Suprapubic skin (tissue), 3 donors: ENCODE data around the gene CMC1.

Experiments
- EP300 ChIP-seq: sonication (generic); formaldehyde crosslinking; IDR thresholded peaks from one replicate; pipeline ENCODE4 v1.6.1; 2017; ENCODE audit warnings: antibody characterized with exemption
- POLR2A ChIP-seq, 2 donors: fragments of 450-650 bp; IDR thresholded peaks; one replicate each; pipeline ENCODE4 v1.6.1; 2017; ENCODE audit warnings: antibody characterized with exemption in 2 of 2, mild to moderate bottlenecking in 2 of 2, moderate library complexity in 2 of 2
- TF ChIP-seq, protein P1 (sequence below), 2 donors: fragments of 200-600 bp in 1 of 2; fragments of 450-650 bp in 1 of 2; sonication (generic) in 1 of 2; IDR thresholded peaks; one replicate each; pipeline ENCODE4 v1.5.1; 2016 to 2019; ENCODE audit warnings: antibody characterized with exemption in 2 of 2, mild to moderate bottlenecking in 1 of 2, moderate library complexity in 1 of 2

DNA sequence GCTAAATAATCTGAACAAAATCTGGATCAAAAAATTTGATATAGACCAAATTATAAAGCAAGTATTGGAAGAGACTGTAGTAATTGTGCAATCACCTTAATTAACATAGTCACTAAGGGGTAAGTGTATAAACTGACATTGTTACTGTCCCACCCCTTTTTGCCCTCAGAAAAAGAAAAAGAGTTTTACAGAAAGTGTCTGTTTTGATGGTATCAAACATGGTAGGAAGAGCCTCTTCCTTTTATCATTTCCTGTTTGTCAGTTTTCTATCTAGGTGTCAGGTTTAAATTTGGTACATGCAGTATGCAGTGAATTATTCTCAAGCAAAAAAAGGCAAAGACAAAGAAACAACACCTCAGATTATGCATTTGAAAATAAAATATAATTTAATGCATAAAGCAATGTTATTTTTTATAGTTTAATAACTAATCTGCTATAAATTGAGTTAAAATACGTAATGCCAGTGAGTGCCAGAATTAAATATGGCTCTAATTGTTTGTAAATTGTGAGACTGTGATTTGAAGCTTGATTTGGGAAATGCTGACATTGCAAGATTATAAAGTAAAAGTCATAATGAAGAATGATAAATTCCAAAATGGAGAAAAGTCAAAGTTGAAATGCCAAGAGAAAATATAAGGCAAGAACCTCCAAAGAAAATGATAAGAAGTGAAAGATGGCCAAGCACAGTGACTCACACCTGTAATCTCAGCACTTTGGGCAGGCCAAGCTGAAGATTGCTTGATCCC lies 30.3 kb upstream of the CMC1 start:
- TF ChIP-seq, protein P1, sequence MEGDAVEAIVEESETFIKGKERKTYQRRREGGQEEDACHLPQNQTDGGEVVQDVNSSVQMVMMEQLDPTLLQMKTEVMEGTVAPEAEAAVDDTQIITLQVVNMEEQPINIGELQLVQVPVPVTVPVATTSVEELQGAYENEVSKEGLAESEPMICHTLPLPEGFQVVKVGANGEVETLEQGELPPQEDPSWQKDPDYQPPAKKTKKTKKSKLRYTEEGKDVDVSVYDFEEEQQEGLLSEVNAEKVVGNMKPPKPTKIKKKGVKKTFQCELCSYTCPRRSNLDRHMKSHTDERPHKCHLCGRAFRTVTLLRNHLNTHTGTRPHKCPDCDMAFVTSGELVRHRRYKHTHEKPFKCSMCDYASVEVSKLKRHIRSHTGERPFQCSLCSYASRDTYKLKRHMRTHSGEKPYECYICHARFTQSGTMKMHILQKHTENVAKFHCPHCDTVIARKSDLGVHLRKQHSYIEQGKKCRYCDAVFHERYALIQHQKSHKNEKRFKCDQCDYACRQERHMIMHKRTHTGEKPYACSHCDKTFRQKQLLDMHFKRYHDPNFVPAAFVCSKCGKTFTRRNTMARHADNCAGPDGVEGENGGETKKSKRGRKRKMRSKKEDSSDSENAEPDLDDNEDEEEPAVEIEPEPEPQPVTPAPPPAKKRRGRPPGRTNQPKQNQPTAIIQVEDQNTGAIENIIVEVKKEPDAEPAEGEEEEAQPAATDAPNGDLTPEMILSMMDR (IDR thresholded peaks at IDR 0.05), result no peak
- TF ChIP-seq POLR2A (IDR thresholded peaks at IDR 0.05) (no peak), EP300 (no peak)
